ENCODE results near the gene KLHL20. TPM values are rescaled to one million over a fixed set of nuclear protein-coding genes. Genes with fewer than 3 reads are reported as not detected.
"Not testable (repeated sequence)": the region's sequence is repeated elsewhere in the genome, so short reads cannot be mapped to it uniquely, and the experiment has no call there.

KLHL20 gene
- 10 to 100 TPM; 16.5 to 17.6 (median 16.9) TPM for total RNA-seq

GRCh38 chr1:173714759-173715537 lies at the start of gene KLHL20:
Gene KLHL20 (plus strand): TSS chr1:173714981. CDS start chr1:173716044, 1,063 bp downstream.
- Mint-ChIP-seq H3K27me3 (ENCODE audit: low read depth) (peaks cover 22% of the 10 kb centered on the region), H3K36me3 (ENCODE audit: insufficient read depth) (no peaks in the 10 kb centered on the region), H3K9me3 (no peaks in the 10 kb centered on the region), H3K4me1 (ENCODE audit: low read depth) (peaks cover 29% of the 10 kb centered on the region), H3K4me3 (peak within 1 kb of the TSS; percentile 97)
- peak; percentile 75 for DNase-seq
- ATAC-seq, result peak; percentile 99

- H3K4me3 Mint-ChIP-seq, result no peak overlapping the region
- no peaks in the 10 kb centered on the region for H3K36me3 Mint-ChIP-seq (ENCODE audit: insufficient read depth)
- ATAC-seq (no peak), DNase-seq (no peak)
- peaks cover 5% of the 10 kb centered on the region for H3K4me1 Mint-ChIP-seq (ENCODE audit: low read depth)
- H3K27me3 Mint-ChIP-seq (ENCODE audit: low read depth), result peaks cover 29% of the 10 kb centered on the region
- no peaks in the 10 kb centered on the region for H3K9me3 Mint-ChIP-seq
These were observed 48.1 kb upstream of the KLHL20 start for GRCh38 chr1:173666646-173667045.

GRCh38 chr1:173669491-173669941 lies 45.3 kb upstream of the KLHL20 start, which contains the start of gene ANKRD45:
Gene ANKRD45 (minus strand): TSS chr1:173669851. CDS start chr1:173659418, 10,433 bp downstream.
- no peaks in the 10 kb centered on the region for H3K9me3 Mint-ChIP-seq
- H3K27me3 Mint-ChIP-seq (ENCODE audit: low read depth), result peaks cover 29% of the 10 kb centered on the region
- ATAC-seq, result peak; percentile 48 to 54
- no peaks in the 10 kb centered on the region for H3K36me3 Mint-ChIP-seq (ENCODE audit: insufficient read depth)
- H3K4me3 Mint-ChIP-seq, result no peak within 1 kb of the TSS
- DNase-seq, result no peak
- peaks cover 5% of the 10 kb centered on the region for H3K4me1 Mint-ChIP-seq (ENCODE audit: low read depth)

- DNase-seq; ATAC-seq; H3K36me3 Mint-ChIP-seq (ENCODE audit: insufficient read depth); H3K9me3 Mint-ChIP-seq; H3K4me1 Mint-ChIP-seq (ENCODE audit: low read depth); H3K4me3 Mint-ChIP-seq: not testable (repeated sequence)
- peaks cover 16% of the 10 kb centered on the region for H3K27me3 Mint-ChIP-seq (ENCODE audit: low read depth)
These were observed 40.3 kb upstream of the KLHL20 start for GRCh38 chr1:173674496-173674895.

GRCh38 chr1:173680152-173680551 lies 34.6 kb upstream of the KLHL20 start:
- not testable (repeated sequence) for H3K27me3 Mint-ChIP-seq (ENCODE audit: low read depth); H3K36me3 Mint-ChIP-seq (ENCODE audit: insufficient read depth); H3K4me3 Mint-ChIP-seq; DNase-seq; ATAC-seq; H3K9me3 Mint-ChIP-seq; H3K4me1 Mint-ChIP-seq (ENCODE audit: low read depth)

- Mint-ChIP-seq H3K27me3 (ENCODE audit: low read depth) (no peaks in the 10 kb centered on the region), H3K36me3 (ENCODE audit: insufficient read depth) (no peaks in the 10 kb centered on the region), H3K4me1 (ENCODE audit: low read depth) (no peaks in the 10 kb centered on the region), H3K9me3 (peaks cover 4% of the 10 kb centered on the region), H3K4me3 (no peak overlapping the region)
- DNase-seq, result no peak
- ATAC-seq, result no peak
These were observed 32.6 kb upstream of the KLHL20 start for GRCh38 chr1:173682184-173682583.

GRCh38 chr1:173683838-173684237 lies 30.9 kb upstream of the KLHL20 start:
- not testable (repeated sequence) for ATAC-seq; H3K4me3 Mint-ChIP-seq; DNase-seq; H3K4me1 Mint-ChIP-seq (ENCODE audit: low read depth); H3K36me3 Mint-ChIP-seq (ENCODE audit: insufficient read depth); H3K9me3 Mint-ChIP-seq; H3K27me3 Mint-ChIP-seq (ENCODE audit: low read depth)

GRCh38 chr1:173685121-173685520 lies 29.7 kb upstream of the KLHL20 start:
- not testable (repeated sequence) for H3K36me3 Mint-ChIP-seq (ENCODE audit: insufficient read depth); H3K9me3 Mint-ChIP-seq; DNase-seq; H3K4me3 Mint-ChIP-seq; H3K4me1 Mint-ChIP-seq (ENCODE audit: low read depth); H3K27me3 Mint-ChIP-seq (ENCODE audit: low read depth); ATAC-seq

GRCh38 chr1:173688300-173688699 lies 26.5 kb upstream of the KLHL20 start:
- no peak for ATAC-seq
- H3K27me3 Mint-ChIP-seq (ENCODE audit: low read depth), result peaks cover 3% of the 10 kb centered on the region

GRCh38 chr1:173693238-173693637 lies 21.5 kb upstream of the KLHL20 start:
- Mint-ChIP-seq H3K4me3 (no peak overlapping the region), H3K4me1 (ENCODE audit: low read depth) (peaks cover 3% of the 10 kb centered on the region), H3K27me3 (ENCODE audit: low read depth) (peaks cover 35% of the 10 kb centered on the region), H3K9me3 (no peaks in the 10 kb centered on the region), H3K36me3 (ENCODE audit: insufficient read depth) (no peaks in the 10 kb centered on the region)
- DNase-seq (no peak), ATAC-seq (no peak)

More at GRCh38 chr1:173688300-173688699, 26.5 kb upstream of the KLHL20 start:
- DNase-seq, result no peak
- Mint-ChIP-seq H3K4me3 (no peak overlapping the region), H3K4me1 (ENCODE audit: low read depth) (peaks cover 5% of the 10 kb centered on the region), H3K36me3 (ENCODE audit: insufficient read depth) (no peaks in the 10 kb centered on the region), H3K9me3 (no peaks in the 10 kb centered on the region)

- H3K9me3 Mint-ChIP-seq; H3K4me1 Mint-ChIP-seq (ENCODE audit: low read depth); H3K4me3 Mint-ChIP-seq; H3K36me3 Mint-ChIP-seq (ENCODE audit: insufficient read depth); DNase-seq; ATAC-seq: not testable (repeated sequence)
- H3K27me3 Mint-ChIP-seq (ENCODE audit: low read depth), result peaks cover 30% of the 10 kb centered on the region
These were observed 13.5 kb upstream of the KLHL20 start for GRCh38 chr1:173701299-173701698.

- DNase-seq, result no peak
- ATAC-seq, result no peak
- peaks cover 21% of the 10 kb centered on the region for H3K27me3 Mint-ChIP-seq (ENCODE audit: low read depth)
- H3K4me1 Mint-ChIP-seq (ENCODE audit: low read depth), result no peaks in the 10 kb centered on the region
- H3K36me3 Mint-ChIP-seq (ENCODE audit: insufficient read depth), result no peaks in the 10 kb centered on the region
- peaks cover 3% of the 10 kb centered on the region for H3K9me3 Mint-ChIP-seq
- H3K4me3 Mint-ChIP-seq, result no peak overlapping the region
These were observed 12.0 kb upstream of the KLHL20 start for GRCh38 chr1:173702736-173703135.

- no peaks in the 10 kb centered on the region for H3K36me3 Mint-ChIP-seq (ENCODE audit: insufficient read depth)
- no peaks in the 10 kb centered on the region for H3K4me1 Mint-ChIP-seq (ENCODE audit: low read depth)
- ATAC-seq, result no peak
- peaks cover 23% of the 10 kb centered on the region for H3K27me3 Mint-ChIP-seq (ENCODE audit: low read depth)
- DNase-seq, result no peak
- peaks cover 3% of the 10 kb centered on the region for H3K9me3 Mint-ChIP-seq
- no peak overlapping the region for H3K4me3 Mint-ChIP-seq
These were observed 9.7 kb upstream of the KLHL20 start for GRCh38 chr1:173705117-173705516.

GRCh38 chr1:173708787-173709186 lies 6.0 kb upstream of the KLHL20 start:
- H3K4me1 Mint-ChIP-seq (ENCODE audit: low read depth), result no peaks in the 10 kb centered on the region
- no peak for DNase-seq
- H3K36me3 Mint-ChIP-seq (ENCODE audit: insufficient read depth), result no peaks in the 10 kb centered on the region
- no peaks in the 10 kb centered on the region for H3K9me3 Mint-ChIP-seq
- no peak overlapping the region for H3K4me3 Mint-ChIP-seq
- no peak for ATAC-seq
- peaks cover 39% of the 10 kb centered on the region for H3K27me3 Mint-ChIP-seq (ENCODE audit: low read depth)

GRCh38 chr1:173714441-173714758 lies 381 bp upstream of the KLHL20 start:
- ATAC-seq (no peak), DNase-seq (no peak)
- Mint-ChIP-seq H3K27me3 (ENCODE audit: low read depth) (peaks cover 26% of the 10 kb centered on the region), H3K9me3 (no peaks in the 10 kb centered on the region), H3K4me1 (ENCODE audit: low read depth) (peaks cover 29% of the 10 kb centered on the region), H3K36me3 (ENCODE audit: insufficient read depth) (no peaks in the 10 kb centered on the region), H3K4me3 (peak overlapping the region; percentile 97)

Data from activated T-cell treated with anti-CD3 and anti-CD28 coated beads, Interleukin-2, amount 50 U/mL, for 4 hours (primary cell).